Activated naive CD8-positive, alpha-beta T cell treated with anti-CD3 and anti-CD28 coated beads, Interleukin-2, amount 10 ng/mL, durations not matched to agents 7 days and 5 days (primary cell): ENCODE data around the gene LILRA6. TPM values are rescaled to one million over a fixed set of nuclear protein-coding genes. Genes with fewer than 3 reads are reported as not detected.
"Not testable (repeated sequence)": the region's sequence is repeated elsewhere in the genome, so short reads cannot be mapped to it uniquely, and the experiment has no call there.

Source experiments
- ATAC-seq: fragments of 150-1000 bp; cut with Tn5 transposase; one replicate; pipeline ENCODE4 v1.10.0; 2021; ENCODE audit warnings: low read depth, moderate library complexity
- POLR2A ChIA-PET: fragments of 350-600 bp; sonication (Branson Sonifier 250); formaldehyde crosslinking; loops from one replicate; lab custom pipeline; 2021; ENCODE audit warnings: antibody characterized with exemption; lab: Charles Lee
- DNase-seq: peaks from one replicate; pipeline ENCODE4 v3.0.0; 2021
- H3K27ac Mint-ChIP-seq: one replicate; pipeline ENCODE4 v1.8.0; 2022; ENCODE audit warnings: mild to moderate bottlenecking, mixed read lengths
- H3K27me3 Mint-ChIP-seq: one replicate; pipeline ENCODE4 v1.8.0; 2022; ENCODE audit warnings: mild to moderate bottlenecking, moderate library complexity, mixed read lengths
- H3K36me3 Mint-ChIP-seq: one replicate; pipeline ENCODE4 v1.8.0; 2021; ENCODE audit warnings: mild to moderate bottlenecking, mixed read lengths
- H3K4me1 Mint-ChIP-seq: one replicate; pipeline ENCODE4 v1.8.0; 2021; ENCODE audit warnings: mixed read lengths
- H3K4me3 Mint-ChIP-seq: one replicate; pipeline ENCODE4 v1.8.0; 2022; ENCODE audit warnings: mild to moderate bottlenecking, moderate library complexity, mixed read lengths
- H3K9me3 Mint-ChIP-seq: one replicate; pipeline ENCODE4 v1.8.0; 2021; ENCODE audit warnings: mixed read lengths
- total RNA-seq, 2 experiments: library from RNA; stranded (reverse); gene quantifications; one replicate each; pipeline ENCODE4 v1.2.3, GENCODE V29; 2021

Gene LILRA6
- total RNA-seq, 2 experiments from 2014 or later = 0.60 to 0.64 TPM

GRCh38 chr19:54206831-54207177, 35.8 kb downstream of the LILRA6 start:
- Mint-ChIP-seq H3K36me3 (peaks cover 49% of the 10 kb centered on the region), H3K27me3 (peaks cover 4% of the 10 kb centered on the region), H3K4me1 (peaks cover 75% of the 10 kb centered on the region), H3K9me3 (no peaks in the 10 kb centered on the region), H3K27ac (no peak overlapping the region), H3K4me3 (no peak overlapping the region)
- ATAC-seq (no peak), DNase-seq (no peak)
- POLR2A ChIA-PET = interaction anchor here (0.7 to 2.6 kb wide), 2 partner anchors 15 to 18 kb away, joined by 3 to 8 read pairs; partner anchors contain the start of gene MBOAT7

DNA sequence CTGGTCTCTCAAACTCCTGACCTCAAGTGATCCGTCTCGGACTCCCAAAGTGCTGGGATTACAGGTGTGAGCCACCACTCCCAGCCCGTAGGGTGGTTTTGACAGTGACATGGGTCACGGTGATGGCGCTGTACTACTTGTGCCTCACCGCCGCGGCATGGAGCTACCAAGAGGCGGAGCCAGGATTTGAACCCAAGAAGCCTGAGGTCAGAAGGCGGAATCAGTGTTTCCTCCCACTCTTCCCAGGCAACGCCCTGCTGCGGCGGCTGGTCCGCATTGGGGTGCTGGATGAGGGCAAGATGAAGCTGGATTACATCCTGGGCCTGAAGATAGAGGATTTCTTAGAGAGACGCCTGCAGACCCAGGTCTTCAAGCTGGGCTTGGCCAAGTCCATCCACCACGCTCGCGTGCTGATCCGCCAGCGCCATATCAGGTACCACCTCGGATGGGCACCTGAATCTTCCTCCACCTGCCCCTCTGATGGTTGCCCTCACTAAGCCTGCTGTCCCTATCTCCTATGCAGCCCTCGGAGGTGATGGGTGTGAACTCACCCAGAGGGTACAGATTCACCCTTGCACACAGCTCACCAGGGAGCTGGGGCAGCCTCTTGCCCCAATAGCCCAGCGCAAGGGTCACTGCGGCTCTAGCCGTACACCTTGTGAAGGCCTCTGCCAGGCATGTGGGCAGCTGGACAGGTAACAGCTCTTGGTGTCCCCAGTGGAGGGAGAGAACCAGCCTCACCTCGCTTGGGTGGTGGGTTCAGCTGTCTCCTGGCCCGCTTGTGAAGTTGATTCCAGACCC, 36.4 kb downstream of the LILRA6 start:
- Mint-ChIP-seq H3K9me3 (no peaks in the 10 kb centered on the region), H3K36me3 (peaks cover 53% of the 10 kb centered on the region), H3K27ac (no peak overlapping the region), H3K4me3 (no peak overlapping the region), H3K4me1 (peaks cover 76% of the 10 kb centered on the region), H3K27me3 (peaks cover 4% of the 10 kb centered on the region)
- ATAC-seq (no peak), DNase-seq (no peak)
- POLR2A ChIA-PET = interaction anchor here (0.7 to 2.6 kb wide), 3 partner anchors 14 to 18 kb away, joined by 3 to 8 read pairs (median 4); partner anchors contain the start of gene MBOAT7

- ATAC-seq (no peak), DNase-seq (no peak)
- Mint-ChIP-seq H3K4me3 (no peak overlapping the region), H3K4me1 (peaks cover 65% of the 10 kb centered on the region), H3K27ac (no peak overlapping the region), H3K9me3 (no peaks in the 10 kb centered on the region), H3K27me3 (no peaks in the 10 kb centered on the region), H3K36me3 (peaks cover 46% of the 10 kb centered on the region)
- POLR2A ChIA-PET = interaction anchor here (1.2 to 2.6 kb wide), 2 partner anchors 13 to 17 kb away, joined by 4 to 8 read pairs; no protein-coding TSS in a partner anchor
Observed at GRCh38 chr19:54204767-54205468, 37.7 kb downstream of the LILRA6 start.

DNA sequence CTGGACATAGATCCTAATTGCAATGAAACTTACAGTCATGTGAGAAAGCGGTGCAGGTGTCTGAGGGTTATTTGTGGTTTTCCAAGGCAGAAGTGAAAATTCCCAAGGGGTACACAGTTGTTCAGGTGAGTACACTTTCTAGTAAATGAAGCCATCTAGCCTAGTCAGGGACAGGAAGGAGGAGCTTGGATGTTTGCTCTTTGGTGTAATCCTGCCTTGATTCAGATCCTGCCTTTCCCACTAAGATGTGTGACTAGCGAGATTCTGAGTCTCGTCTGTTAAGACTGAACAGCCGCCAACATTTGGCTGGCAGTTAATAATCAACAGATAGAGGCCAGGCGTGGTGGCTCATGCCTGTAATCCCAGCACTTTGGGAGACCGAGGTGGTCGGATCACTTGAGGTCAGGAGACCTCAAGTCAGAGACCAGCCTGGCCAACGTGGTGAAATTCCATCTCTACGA, 39.4 kb downstream of the LILRA6 start:
- POLR2A ChIA-PET = interaction anchor here (5.7 kb wide), 1 partner anchor 14 kb away, joined by 106 read pairs; the partner anchor contains the start of genes MBOAT7 and TSEN34
- no peaks in the 10 kb centered on the region for H3K9me3 Mint-ChIP-seq
- H3K27ac Mint-ChIP-seq = peak overlapping the region; percentile 54
- no peaks in the 10 kb centered on the region for H3K27me3 Mint-ChIP-seq
- DNase-seq = no peak
- H3K4me1 Mint-ChIP-seq = peaks cover 59% of the 10 kb centered on the region
- peaks cover 41% of the 10 kb centered on the region for H3K36me3 Mint-ChIP-seq
- H3K4me3 Mint-ChIP-seq = peak overlapping the region; percentile 100
- ATAC-seq = no peak

- Mint-ChIP-seq H3K27ac (peak overlapping the region; percentile 100), H3K4me1 (peaks cover 47% of the 10 kb centered on the region), H3K36me3 (peaks cover 33% of the 10 kb centered on the region), H3K9me3 (no peaks in the 10 kb centered on the region), H3K27me3 (no peaks in the 10 kb centered on the region), H3K4me3 (peak overlapping the region; percentile 100)
- no peak for ATAC-seq
- POLR2A ChIA-PET = interaction anchor here (2.8 to 5.7 kb wide), 3 partner anchors 8 to 42 kb away, joined by 17 to 106 read pairs (median 21); partner anchors contain the start of genes LENG1, MBOAT7 and TSEN34
- no peak for DNase-seq
Observed at GRCh38 chr19:54201980-54202379, 40.6 kb downstream of the LILRA6 start.

DNA sequence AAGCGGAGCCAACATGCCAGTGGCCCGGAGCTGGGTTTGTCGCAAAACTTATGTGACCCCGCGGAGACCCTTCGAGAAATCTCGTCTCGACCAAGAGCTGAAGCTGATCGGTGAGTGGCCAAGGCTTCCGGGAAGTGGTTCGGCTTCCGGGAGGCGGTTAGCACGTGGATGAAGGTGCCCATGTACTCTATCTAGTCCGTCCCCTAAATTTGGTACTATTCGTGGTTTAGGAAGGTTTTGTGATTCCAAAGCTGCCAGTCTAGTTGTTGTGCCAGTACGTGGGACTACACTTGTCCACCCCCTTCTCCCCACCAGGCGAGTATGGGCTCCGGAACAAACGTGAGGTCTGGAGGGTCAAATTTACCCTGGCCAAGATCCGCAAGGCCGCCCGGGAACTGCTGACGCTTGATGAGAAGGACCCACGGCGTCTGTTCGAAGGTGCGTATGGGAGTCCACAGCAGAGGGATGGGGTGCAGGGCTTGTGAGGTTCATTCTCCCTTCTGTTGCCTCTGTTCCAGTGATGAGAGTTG, 41.4 kb downstream of the LILRA6 start:
- no peaks in the 10 kb centered on the region for H3K27me3 Mint-ChIP-seq
- no peak for DNase-seq
- peak overlapping the region; percentile 100 for H3K4me3 Mint-ChIP-seq
- no peaks in the 10 kb centered on the region for H3K9me3 Mint-ChIP-seq
- no peak for ATAC-seq
- POLR2A ChIA-PET = interaction anchor here (0.7 to 5.7 kb wide), 11 partner anchors 9 to 772 kb away, joined by 3 to 106 read pairs (median 8); partner anchors contain the start of genes CNOT3, LENG1, LENG8 and MBOAT7
- peak overlapping the region; percentile 100 for H3K27ac Mint-ChIP-seq
- peaks cover 40% of the 10 kb centered on the region for H3K4me1 Mint-ChIP-seq
- peaks cover 28% of the 10 kb centered on the region for H3K36me3 Mint-ChIP-seq

- H3K27ac Mint-ChIP-seq = peak overlapping the region; percentile 54
- POLR2A ChIA-PET = interaction anchor here (5.7 kb wide), 1 partner anchor 10 kb away, joined by 106 read pairs; the partner anchor contains the start of genes MBOAT7 and TSEN34
- peaks cover 23% of the 10 kb centered on the region for H3K36me3 Mint-ChIP-seq
- DNase-seq (no peak), ATAC-seq (no peak)
- H3K4me1 Mint-ChIP-seq = peaks cover 29% of the 10 kb centered on the region
- no peaks in the 10 kb centered on the region for H3K9me3 Mint-ChIP-seq
- H3K27me3 Mint-ChIP-seq = no peaks in the 10 kb centered on the region
- H3K4me3 Mint-ChIP-seq = peak overlapping the region; percentile 100
Observed at GRCh38 chr19:54199401-54199800, 43.2 kb downstream of the LILRA6 start.

- no peak for DNase-seq
- H3K27me3 Mint-ChIP-seq = no peaks in the 10 kb centered on the region
- no peak overlapping the region for H3K27ac Mint-ChIP-seq
- no peak for ATAC-seq
- no peaks in the 10 kb centered on the region for H3K9me3 Mint-ChIP-seq
- H3K4me3 Mint-ChIP-seq = no peak overlapping the region
- peaks cover 18% of the 10 kb centered on the region for H3K36me3 Mint-ChIP-seq
- POLR2A ChIA-PET = no interaction called here
- peaks cover 17% of the 10 kb centered on the region for H3K4me1 Mint-ChIP-seq
Observed at GRCh38 chr19:54197121-54197520, 45.5 kb downstream of the LILRA6 start.

- DNase-seq (no peak), ATAC-seq (no peak)
- H3K4me1 Mint-ChIP-seq = peaks cover 17% of the 10 kb centered on the region
- H3K36me3 Mint-ChIP-seq = peaks cover 13% of the 10 kb centered on the region
- no peaks in the 10 kb centered on the region for H3K9me3 Mint-ChIP-seq
- POLR2A ChIA-PET = no interaction called here
- no peak overlapping the region for H3K4me3 Mint-ChIP-seq
- H3K27me3 Mint-ChIP-seq = no peaks in the 10 kb centered on the region
- H3K27ac Mint-ChIP-seq = no peak overlapping the region
Observed at GRCh38 chr19:54196536-54196935, 46.1 kb downstream of the LILRA6 start.

DNA sequence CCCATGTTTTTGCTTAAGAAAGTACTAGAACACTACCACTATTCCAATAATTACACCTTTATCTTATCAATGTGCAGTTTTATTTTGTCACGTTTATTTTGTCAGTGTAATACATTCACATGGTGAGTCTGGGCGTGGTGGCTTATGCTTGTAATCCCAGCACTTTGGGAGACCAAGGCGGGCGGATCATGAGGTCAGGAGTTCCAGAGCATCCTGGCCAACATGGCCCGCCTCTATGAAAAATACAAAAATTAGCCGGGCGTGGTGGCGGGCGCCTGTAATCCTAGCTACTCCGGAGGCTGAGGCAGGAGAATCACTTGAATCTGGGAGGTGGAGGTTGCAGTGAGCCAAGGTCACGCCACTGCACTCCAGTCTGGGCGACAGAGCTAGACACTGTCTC, 48.1 kb downstream of the LILRA6 start:
- H3K4me3 Mint-ChIP-seq, H3K9me3 Mint-ChIP-seq, DNase-seq, H3K27me3 Mint-ChIP-seq, H3K27ac Mint-ChIP-seq, H3K36me3 Mint-ChIP-seq, POLR2A ChIA-PET, ATAC-seq: not testable (repeated sequence)
- H3K4me1 Mint-ChIP-seq = peaks cover 14% of the 10 kb centered on the region

DNA sequence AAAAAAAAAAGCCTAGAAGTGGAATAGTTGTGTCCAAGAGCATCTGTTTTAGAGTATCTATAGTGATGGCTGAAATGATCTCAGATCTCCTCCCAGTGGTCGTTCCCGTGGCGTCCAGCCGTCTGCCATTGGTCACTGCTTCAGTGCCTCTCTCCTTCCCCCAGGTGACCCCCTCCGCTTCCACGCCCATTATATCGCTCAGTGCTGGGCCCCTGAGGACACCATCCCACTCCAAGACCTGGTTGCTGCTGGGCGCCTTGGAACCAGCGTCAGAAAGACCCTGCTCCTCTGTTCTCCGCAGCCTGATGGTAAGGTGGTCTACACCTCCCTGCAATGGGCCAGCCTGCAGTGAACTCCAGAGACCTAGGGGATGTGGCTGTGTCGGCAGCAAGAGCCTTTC, 49.6 kb downstream of the LILRA6 start:
- Mint-ChIP-seq H3K9me3 (no peaks in the 10 kb centered on the region), H3K27ac (no peak overlapping the region), H3K4me1 (peaks cover 14% of the 10 kb centered on the region), H3K27me3 (no peaks in the 10 kb centered on the region), H3K4me3 (peak overlapping the region; percentile 18), H3K36me3 (peaks cover 9% of the 10 kb centered on the region)
- POLR2A ChIA-PET = interaction anchor here (1.8 to 6.7 kb wide), 4 partner anchors 7 to 78 kb away, joined by 7 to 106 read pairs (median 13); partner anchors contain the start of genes PRPF31, RPS9 and TFPT
- DNase-seq (no peak), ATAC-seq (no peak)

- Mint-ChIP-seq H3K27me3 (no peaks in the 10 kb centered on the region), H3K9me3 (no peaks in the 10 kb centered on the region), H3K36me3 (peaks cover 9% of the 10 kb centered on the region), H3K27ac (peak overlapping the region; percentile 81), H3K4me3 (peak overlapping the region; percentile 93), H3K4me1 (peaks cover 22% of the 10 kb centered on the region)
- POLR2A ChIA-PET = interaction anchor here (1.0 to 6.7 kb wide), 6 partner anchors 8 to 1089 kb away, joined by 3 to 106 read pairs (median 10); partner anchors contain the start of genes LENG1, PRPF31, RPS9 and TFPT
- DNase-seq = no peak
- no peak for ATAC-seq
Observed at GRCh38 chr19:54191811-54192453, 50.7 kb downstream of the LILRA6 start.
